ENCODE data around the gene KLHDC8B.

The KLHDC8B gene

GRCh38 chr3:49191741-49192140 is 20.3 kb downstream of the KLHDC8B start:
- TF ChIP-seq TAF1 (IDR thresholded peaks at IDR 0.05; ENCODE audit: borderline replicate concordance, insufficient read depth, low read length) (no peak), POLR2AphosphoS5 (IDR thresholded peaks at IDR 0.05; ENCODE audit: low read depth, low read length) (no peak), FOXP2 (optimal IDR thresholded peaks at IDR 0.05; ENCODE audit: borderline replicate concordance, extremely low read depth, extremely low read length, insufficient read depth) (no peak), SIN3A (IDR thresholded peaks at IDR 0.05; ENCODE audit: borderline replicate concordance, insufficient read depth, low read length) (no peak)
- TF ChIP-seq, protein P1, sequence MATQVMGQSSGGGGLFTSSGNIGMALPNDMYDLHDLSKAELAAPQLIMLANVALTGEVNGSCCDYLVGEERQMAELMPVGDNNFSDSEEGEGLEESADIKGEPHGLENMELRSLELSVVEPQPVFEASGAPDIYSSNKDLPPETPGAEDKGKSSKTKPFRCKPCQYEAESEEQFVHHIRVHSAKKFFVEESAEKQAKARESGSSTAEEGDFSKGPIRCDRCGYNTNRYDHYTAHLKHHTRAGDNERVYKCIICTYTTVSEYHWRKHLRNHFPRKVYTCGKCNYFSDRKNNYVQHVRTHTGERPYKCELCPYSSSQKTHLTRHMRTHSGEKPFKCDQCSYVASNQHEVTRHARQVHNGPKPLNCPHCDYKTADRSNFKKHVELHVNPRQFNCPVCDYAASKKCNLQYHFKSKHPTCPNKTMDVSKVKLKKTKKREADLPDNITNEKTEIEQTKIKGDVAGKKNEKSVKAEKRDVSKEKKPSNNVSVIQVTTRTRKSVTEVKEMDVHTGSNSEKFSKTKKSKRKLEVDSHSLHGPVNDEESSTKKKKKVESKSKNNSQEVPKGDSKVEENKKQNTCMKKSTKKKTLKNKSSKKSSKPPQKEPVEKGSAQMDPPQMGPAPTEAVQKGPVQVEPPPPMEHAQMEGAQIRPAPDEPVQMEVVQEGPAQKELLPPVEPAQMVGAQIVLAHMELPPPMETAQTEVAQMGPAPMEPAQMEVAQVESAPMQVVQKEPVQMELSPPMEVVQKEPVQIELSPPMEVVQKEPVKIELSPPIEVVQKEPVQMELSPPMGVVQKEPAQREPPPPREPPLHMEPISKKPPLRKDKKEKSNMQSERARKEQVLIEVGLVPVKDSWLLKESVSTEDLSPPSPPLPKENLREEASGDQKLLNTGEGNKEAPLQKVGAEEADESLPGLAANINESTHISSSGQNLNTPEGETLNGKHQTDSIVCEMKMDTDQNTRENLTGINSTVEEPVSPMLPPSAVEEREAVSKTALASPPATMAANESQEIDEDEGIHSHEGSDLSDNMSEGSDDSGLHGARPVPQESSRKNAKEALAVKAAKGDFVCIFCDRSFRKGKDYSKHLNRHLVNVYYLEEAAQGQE (IDR thresholded peaks at IDR 0.05; ENCODE audit: insufficient read depth in 1 of 2, low read depth in 2 of 2, low read length in 2 of 2): no peak

- no peak for TF ChIP-seq POLR2AphosphoS5 (IDR thresholded peaks at IDR 0.05; ENCODE audit: low read depth, low read length)
- TF ChIP-seq TAF1 (IDR thresholded peaks at IDR 0.05; ENCODE audit: borderline replicate concordance, insufficient read depth, low read length): no peak
- no peak for TF ChIP-seq FOXP2 (optimal IDR thresholded peaks at IDR 0.05; ENCODE audit: borderline replicate concordance, extremely low read depth, extremely low read length, insufficient read depth)
- no peak for TF ChIP-seq SIN3A (IDR thresholded peaks at IDR 0.05; ENCODE audit: borderline replicate concordance, insufficient read depth, low read length)
- TF ChIP-seq, protein P1 (IDR thresholded peaks at IDR 0.05; ENCODE audit: insufficient read depth in 1 of 2, low read depth in 2 of 2, low read length in 2 of 2): no peak
Measured at GRCh38 chr3:49198161-49198560, 26.8 kb downstream of the KLHDC8B start.

- TF ChIP-seq FOXP2 (optimal IDR thresholded peaks at IDR 0.05; ENCODE audit: borderline replicate concordance, extremely low read depth, extremely low read length, insufficient read depth): no peak
- no peak for TF ChIP-seq TAF1 (IDR thresholded peaks at IDR 0.05; ENCODE audit: borderline replicate concordance, insufficient read depth, low read length)
- no peak for TF ChIP-seq POLR2AphosphoS5 (IDR thresholded peaks at IDR 0.05; ENCODE audit: low read depth, low read length)
- TF ChIP-seq, protein P1 (IDR thresholded peaks at IDR 0.05; ENCODE audit: insufficient read depth in 1 of 2, low read depth in 2 of 2, low read length in 2 of 2): no peak
- TF ChIP-seq SIN3A (IDR thresholded peaks at IDR 0.05; ENCODE audit: borderline replicate concordance, insufficient read depth, low read length): no peak
Measured at GRCh38 chr3:49198611-49199230, 27.3 kb downstream of the KLHDC8B start.

- no peak for TF ChIP-seq SIN3A (IDR thresholded peaks at IDR 0.05; ENCODE audit: borderline replicate concordance, insufficient read depth, low read length)
- no peak for TF ChIP-seq FOXP2 (optimal IDR thresholded peaks at IDR 0.05; ENCODE audit: borderline replicate concordance, extremely low read depth, extremely low read length, insufficient read depth)
- TF ChIP-seq, protein P1 (IDR thresholded peaks at IDR 0.05; ENCODE audit: insufficient read depth in 1 of 2, low read depth in 2 of 2, low read length in 2 of 2): no peak
- TF ChIP-seq TAF1 (IDR thresholded peaks at IDR 0.05; ENCODE audit: borderline replicate concordance, insufficient read depth, low read length): no peak
- no peak for TF ChIP-seq POLR2AphosphoS5 (IDR thresholded peaks at IDR 0.05; ENCODE audit: low read depth, low read length)
Measured at GRCh38 chr3:49199239-49199899, 28.0 kb downstream of the KLHDC8B start.
